HepG2 (cell line): ENCODE measurements around the gene LHPP. TPM values are rescaled to one million over a fixed set of nuclear protein-coding genes. Genes with fewer than 3 reads are reported as not detected.

Source experiments
- AKAP8 ChIP-seq: sonication (generic); formaldehyde crosslinking; IDR thresholded peaks from 2 replicates; pipeline ENCODE4 v1.5.1; 2020; ENCODE audit warnings: mild to moderate bottlenecking, missing genetic modification reagents
- CC2D1A ChIP-seq: sonication (generic); formaldehyde crosslinking; IDR thresholded peaks from 2 replicates; pipeline ENCODE4 v1.8.1; 2023; ENCODE audit warnings: mild to moderate bottlenecking, missing genetic modification reagents
- NFKB2 ChIP-seq: sonication (generic); formaldehyde crosslinking; IDR thresholded peaks from 2 replicates; pipeline ENCODE4 v1.4.0; 2020; ENCODE audit warnings: missing genetic modification reagents, borderline replicate concordance
- PAF1 ChIP-seq: IDR thresholded peaks from 2 replicates; pipeline ENCODE4 v1.6.1; 2016; ENCODE audit warnings: missing genetic modification reagents, missing compliant biosample characterization
- ZKSCAN8 ChIP-seq: IDR thresholded peaks from 2 replicates; pipeline ENCODE4 v1.6.1; 2016; ENCODE audit warnings: borderline replicate concordance, missing genetic modification reagents, missing compliant biosample characterization
- ZNF326 ChIP-seq: sonication (generic); formaldehyde crosslinking; IDR thresholded peaks from 2 replicates; pipeline ENCODE4 v1.4.0; 2020; ENCODE audit warnings: missing genetic modification reagents, borderline replicate concordance
- ZNF484 ChIP-seq: sonication (generic); formaldehyde crosslinking; IDR thresholded peaks from 2 replicates; pipeline ENCODE4 v1.5.1; 2020; ENCODE audit warnings: mild to moderate bottlenecking, low read depth, missing genetic modification reagents, borderline replicate concordance
- ZNF891 ChIP-seq: sonication (generic); formaldehyde crosslinking; IDR thresholded peaks from 2 replicates; pipeline ENCODE4 v1.5.0; 2020; ENCODE audit warnings: mild to moderate bottlenecking, missing genetic modification reagents
- polyA plus RNA-seq, 8 experiments: library from polyadenylated mRNA; depleted of rRNA in 3 of 8; stranded (reverse) in 7 of 8; unstranded in 1 of 8; fragments of >200 nt; fragmentation: Illumina TruSeq in 4 of 8; extraction: Trizol in 4 of 8; gene quantifications; 2 replicates each; pipeline versions ENCODE4 v1.2.1 to v1.2.3, GENCODE V29; 2011 to 2016; ENCODE audit warnings: low read depth in 4 of 8, missing spikeins in 1 of 8, mixed read lengths in 1 of 8; ENCODE audit not compliant: insufficient read depth in 1 of 8
- total RNA-seq, 5 experiments: library from RNA; depleted of rRNA; stranded (reverse); fragments of >200 nt; fragmentation: Illumina TruSeq; extraction: Trizol; gene quantifications; 2 replicates each; pipeline ENCODE4 v1.2.3, GENCODE V29; 2016; ENCODE audit warnings: low read depth in 1 of 5
- TF ChIP-seq, protein P1 (sequence below): sonication (generic); formaldehyde crosslinking; IDR thresholded peaks from 2 replicates; pipeline ENCODE4 v1.4.0; 2020; ENCODE audit warnings: missing genetic modification reagents, low read depth, mild to moderate bottlenecking, borderline replicate concordance
- TF ChIP-seq, protein P2 (sequence below): sonication (generic); formaldehyde crosslinking; IDR thresholded peaks from 2 replicates; pipeline ENCODE4 v1.4.0; 2020; ENCODE audit warnings: missing genetic modification reagents
- TF ChIP-seq, protein P3 (sequence below), 2 experiments: sonication (generic) in 1 of 2; formaldehyde crosslinking in 1 of 2; IDR thresholded peaks; 2 replicates each; pipeline versions ENCODE4 v1.4.0 to v1.6.1; 2018 to 2020; ENCODE audit warnings: missing genetic modification reagents in 2 of 2, borderline replicate concordance in 1 of 2, low read depth in 1 of 2, mild to moderate bottlenecking in 1 of 2, missing biosample characterization in 1 of 2
- TF ChIP-seq, protein P4 (sequence below): sonication (generic); formaldehyde crosslinking; IDR thresholded peaks from 2 replicates; pipeline ENCODE4 v1.8.0; 2022; ENCODE audit warnings: mild to moderate bottlenecking, missing genetic modification reagents, moderate library complexity

The LHPP gene
- total and polyA plus RNA-seq, 2 of the 13 experiments (the other 11 are each of a cell fraction or from before 2014, with no cell fraction given), result 5.2 to 13.1 TPM

DNA sequence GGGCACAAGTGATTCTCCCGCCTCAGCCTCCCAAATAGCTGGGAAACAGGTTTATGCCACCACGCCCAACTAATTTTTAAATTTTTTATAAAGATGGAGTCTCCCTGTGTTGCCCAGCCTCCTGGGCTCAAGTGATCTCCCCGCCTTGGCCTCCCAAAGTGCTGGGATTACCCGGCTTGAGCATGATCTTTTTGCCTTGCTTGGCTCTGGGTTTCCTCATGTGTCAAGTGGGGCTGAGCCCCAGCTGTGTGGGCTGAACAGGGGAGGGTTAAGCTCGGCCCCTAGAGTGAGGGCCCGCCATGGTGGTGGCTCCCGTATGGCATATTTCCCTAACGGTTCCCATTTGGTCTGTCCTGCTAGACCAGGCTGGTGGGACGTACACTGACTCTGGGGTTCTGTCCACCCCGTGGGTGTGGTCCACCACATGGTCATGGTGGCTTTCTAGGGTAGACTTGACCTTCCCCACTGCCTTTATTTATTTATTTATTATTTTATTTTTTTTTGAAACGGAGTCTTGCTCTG, 66.3 kb downstream of the LHPP start (continued):
- TF ChIP-seq CC2D1A (CRISPR knock-in tag), result no peak
- TF ChIP-seq, protein P1, sequence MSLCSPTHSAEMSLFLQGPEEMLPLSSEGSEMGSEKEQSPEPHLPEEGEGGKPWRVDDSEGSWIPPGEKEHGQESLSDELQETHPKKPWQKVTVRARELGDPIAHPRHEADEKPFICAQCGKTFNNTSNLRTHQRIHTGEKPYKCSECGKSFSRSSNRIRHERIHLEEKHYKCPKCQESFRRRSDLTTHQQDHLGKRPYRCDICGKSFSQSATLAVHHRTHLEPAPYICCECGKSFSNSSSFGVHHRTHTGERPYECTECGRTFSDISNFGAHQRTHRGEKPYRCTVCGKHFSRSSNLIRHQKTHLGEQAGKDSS (CRISPR knock-in tag), result no peak
- TF ChIP-seq ZNF891 (CRISPR knock-in tag), result no peak
- TF ChIP-seq, protein P2, sequence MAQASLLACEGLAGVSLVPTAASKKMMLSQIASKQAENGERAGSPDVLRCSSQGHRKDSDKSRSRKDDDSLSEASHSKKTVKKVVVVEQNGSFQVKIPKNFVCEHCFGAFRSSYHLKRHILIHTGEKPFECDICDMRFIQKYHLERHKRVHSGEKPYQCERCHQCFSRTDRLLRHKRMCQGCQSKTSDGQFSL (CRISPR knock-in tag), result no peak
- TF ChIP-seq, protein P3, sequence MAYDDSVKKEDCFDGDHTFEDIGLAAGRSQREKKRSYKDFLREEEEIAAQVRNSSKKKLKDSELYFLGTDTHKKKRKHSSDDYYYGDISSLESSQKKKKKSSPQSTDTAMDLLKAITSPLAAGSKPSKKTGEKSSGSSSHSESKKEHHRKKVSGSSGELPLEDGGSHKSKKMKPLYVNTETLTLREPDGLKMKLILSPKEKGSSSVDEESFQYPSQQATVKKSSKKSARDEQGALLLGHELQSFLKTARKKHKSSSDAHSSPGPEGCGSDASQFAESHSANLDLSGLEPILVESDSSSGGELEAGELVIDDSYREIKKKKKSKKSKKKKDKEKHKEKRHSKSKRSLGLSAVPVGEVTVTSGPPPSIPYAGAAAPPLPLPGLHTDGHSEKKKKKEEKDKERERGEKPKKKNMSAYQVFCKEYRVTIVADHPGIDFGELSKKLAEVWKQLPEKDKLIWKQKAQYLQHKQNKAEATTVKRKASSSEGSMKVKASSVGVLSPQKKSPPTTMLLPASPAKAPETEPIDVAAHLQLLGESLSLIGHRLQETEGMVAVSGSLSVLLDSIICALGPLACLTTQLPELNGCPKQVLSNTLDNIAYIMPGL (CRISPR knock-in tag; IDR thresholded peaks at IDR 0.05; ENCODE audit: borderline replicate concordance in 1 of 2, low read depth in 1 of 2), result no peak
- no peak for TF ChIP-seq PAF1 (CRISPR knock-in tag)
- no peak for TF ChIP-seq AKAP8 (CRISPR knock-in tag)
- TF ChIP-seq ZNF326 (CRISPR knock-in tag), result no peak
- no peak for TF ChIP-seq NFKB2 (CRISPR knock-in tag)
- no peak for TF ChIP-seq ZNF484
- no peak for TF ChIP-seq ZKSCAN8 (CRISPR knock-in tag)
- TF ChIP-seq, protein P4, sequence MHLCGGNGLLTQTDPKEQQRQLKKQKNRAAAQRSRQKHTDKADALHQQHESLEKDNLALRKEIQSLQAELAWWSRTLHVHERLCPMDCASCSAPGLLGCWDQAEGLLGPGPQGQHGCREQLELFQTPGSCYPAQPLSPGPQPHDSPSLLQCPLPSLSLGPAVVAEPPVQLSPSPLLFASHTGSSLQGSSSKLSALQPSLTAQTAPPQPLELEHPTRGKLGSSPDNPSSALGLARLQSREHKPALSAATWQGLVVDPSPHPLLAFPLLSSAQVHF (CRISPR knock-in tag), result no peak
- TF ChIP-seq, all 625 proteins: peak for 0
